Neural cell (in vitro differentiated cells): ENCODE data around the gene ZBTB17.

Experiments used
- CTCF ChIP-seq: fragments of 450-650 bp; IDR thresholded peaks from 2 replicates; pipeline ENCODE4 v1.5.1; 2014; ENCODE audit warnings: antibody characterized with exemption, mild to moderate bottlenecking, moderate library complexity; ENCODE audit not compliant: poor library complexity, severe bottlenecking
- EP300 ChIP-seq: fragments of 450-650 bp; conservative IDR thresholded peaks from 2 replicates; pipeline ENCODE4 v1.6.1; 2014; ENCODE audit warnings: antibody characterized with exemption, mild to moderate bottlenecking, moderate library complexity; ENCODE audit not compliant: poor library complexity, severe bottlenecking
- EZH2 ChIP-seq: fragments of 200-600, 300-800 bp; shearing (Covaris generic), sonication (generic); IDR thresholded peaks from 2 replicates; pipeline ENCODE4 v1.6.1; 2014; ENCODE audit warnings: antibody characterized with exemption, low read length, borderline replicate concordance, mild to moderate bottlenecking; ENCODE audit not compliant: insufficient read depth, poor library complexity, severe bottlenecking
- MXI1 ChIP-seq: fragments of 450-650 bp; conservative IDR thresholded peaks from 2 replicates; pipeline ENCODE4 v1.6.1; 2014; ENCODE audit warnings: antibody characterized with exemption, mild to moderate bottlenecking; ENCODE audit not compliant: poor library complexity, severe bottlenecking
- POLR2AphosphoS5 ChIP-seq: IDR thresholded peaks from 2 replicates; pipeline ENCODE4 v1.6.1; 2012
- RAD21 ChIP-seq: fragments of 450-650 bp; conservative IDR thresholded peaks from 2 replicates; pipeline ENCODE4 v1.6.1; 2014; ENCODE audit warnings: antibody characterized with exemption, mild to moderate bottlenecking, moderate library complexity
- REST ChIP-seq: IDR thresholded peaks from 2 replicates; pipeline ENCODE4 v1.6.1; 2012; ENCODE audit warnings: borderline replicate concordance
- SMC3 ChIP-seq: fragments of 450-650 bp; conservative IDR thresholded peaks from 2 replicates; pipeline ENCODE4 v1.6.1; 2014; ENCODE audit warnings: antibody characterized with exemption, mild to moderate bottlenecking, moderate library complexity; ENCODE audit not compliant: poor library complexity
- TAF1 ChIP-seq: IDR thresholded peaks from 2 replicates; pipeline ENCODE4 v1.6.1; 2012; ENCODE audit warnings: low read depth

GRCh38 chr1:15918962-15919715 is 56.8 kb downstream of the ZBTB17 start:
- no peak for TF ChIP-seq EZH2
- no peak for TF ChIP-seq CTCF
- TF ChIP-seq TAF1 = no peak
- TF ChIP-seq REST = no peak
- TF ChIP-seq POLR2AphosphoS5 = no peak
- no peak for TF ChIP-seq EP300
- TF ChIP-seq SMC3 = no peak
- no peak for TF ChIP-seq RAD21
- TF ChIP-seq MXI1 = no peak
